PFSK-1 (cell line): ENCODE measurements around the gene SLC9B1.

ENCODE experiments used
- FOXP2 ChIP-seq: optimal IDR thresholded peaks from 2 replicates; pipeline ENCODE3; 2011; ENCODE audit warnings: borderline replicate concordance, control low read depth, inconsistent platforms; ENCODE audit not compliant: insufficient read depth; ENCODE audit errors: extremely low read length, extremely low read depth
- POLR2AphosphoS5 ChIP-seq: IDR thresholded peaks from 2 replicates; pipeline ENCODE4 v1.6.1; 2012; ENCODE audit warnings: low read depth, mild to moderate bottlenecking, control low read depth, low read length, moderate library complexity
- REST ChIP-seq, 2 experiments: IDR thresholded peaks; 2 replicates each; pipeline versions ENCODE4 v1.6.1 to v1.8.0; 2011 to 2012; ENCODE audit warnings: low read depth in 2 of 2, low read length in 2 of 2, control low read depth in 1 of 2, inconsistent platforms in 1 of 2, mild to moderate bottlenecking in 1 of 2, moderate library complexity in 1 of 2; ENCODE audit not compliant: insufficient read depth in 1 of 2
- SIN3A ChIP-seq: IDR thresholded peaks from 2 replicates; pipeline ENCODE4 v1.6.1; 2012; ENCODE audit warnings: mild to moderate bottlenecking, low read length, moderate library complexity, borderline replicate concordance; ENCODE audit not compliant: insufficient read depth
- TAF1 ChIP-seq: IDR thresholded peaks from 2 replicates; pipeline ENCODE4 v1.6.1; 2012; ENCODE audit warnings: low read length, control low read depth, borderline replicate concordance; ENCODE audit not compliant: insufficient read depth

DNA sequence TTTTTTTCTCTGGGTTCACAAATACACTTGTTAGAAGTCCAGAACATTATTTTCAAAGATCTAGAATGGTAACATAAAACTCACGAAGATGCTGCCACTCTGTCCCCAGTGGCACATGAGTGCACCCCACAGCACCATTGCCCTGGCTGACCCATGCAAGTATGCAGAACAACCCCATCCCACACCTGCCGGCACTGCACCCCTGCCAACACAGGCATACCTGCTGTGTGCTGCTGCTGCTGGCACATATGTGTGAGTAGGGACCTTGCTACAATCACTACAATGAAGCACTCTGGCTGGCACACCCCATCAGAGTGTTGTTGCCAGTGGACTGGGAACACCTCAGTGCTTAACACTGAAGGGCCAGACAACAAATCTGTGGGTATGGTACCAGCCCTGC lies 83.8 kb downstream of the SLC9B1 start:
- TF ChIP-seq POLR2AphosphoS5 (no peak), SIN3A (no peak), REST (IDR thresholded peaks at IDR 0.05; ENCODE audit: insufficient read depth in 1 of 2, low read depth in 2 of 2, low read length in 2 of 2) (no peak), TAF1 (no peak), FOXP2 (no peak)
